ENCODE results near the gene KCTD11.

Gene KCTD11

GRCh38 chr17:7323731-7324437 is 28.1 kb upstream of the KCTD11 start:
- H3K4me1 ChIP-seq (ENCODE audit: control insufficient read depth, insufficient read depth, low read length) = peaks cover 13% of the 10 kb centered on the region
- no peak overlapping the region for H3K27ac ChIP-seq (ENCODE audit: low read length)
- no peaks in the 10 kb centered on the region for H3K9me3 ChIP-seq (ENCODE audit: control insufficient read depth in 2 of 2, low read length in 2 of 2)
- no peak overlapping the region for H3K9ac ChIP-seq (ENCODE audit: low read length in 2 of 2)
- H3K27me3 ChIP-seq (ENCODE audit: control insufficient read depth in 1 of 2, insufficient read depth in 2 of 2, low read length in 2 of 2) = no peaks in the 10 kb centered on the region
- peaks cover 51 to 53% of the 10 kb centered on the region in 2 donors for H3K36me3 ChIP-seq (ENCODE audit: control insufficient read depth in 2 of 2, insufficient read depth in 2 of 2, low read length in 2 of 2)
- H3K4me3 ChIP-seq (ENCODE audit: low read length in 2 of 2) = no peak overlapping the region

DNA sequence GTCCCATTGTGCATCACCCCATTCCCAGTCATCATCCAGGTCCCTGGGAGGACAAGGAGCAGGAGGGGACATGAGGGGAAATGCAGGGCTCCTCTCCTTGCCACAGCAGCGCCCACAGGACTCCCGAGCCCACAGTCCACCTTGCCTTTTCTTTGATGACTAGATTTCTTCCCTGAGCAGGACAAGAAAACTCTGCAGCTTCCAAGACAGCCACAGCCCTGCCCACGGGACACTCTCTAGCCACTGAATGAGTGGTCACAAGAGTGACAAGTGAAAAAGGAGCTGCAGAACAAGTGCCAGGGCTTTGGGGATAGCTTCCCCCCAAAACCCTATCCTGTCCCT is 27.6 kb upstream of the KCTD11 start:
- Histone ChIP-seq H3K27ac (ENCODE audit: low read length) (no peak overlapping the region), H3K27me3 (ENCODE audit: control insufficient read depth in 1 of 2, insufficient read depth in 2 of 2, low read length in 2 of 2) (no peaks in the 10 kb centered on the region), H3K4me1 (ENCODE audit: control insufficient read depth, insufficient read depth, low read length) (peaks cover 13% of the 10 kb centered on the region), H3K36me3 (ENCODE audit: control insufficient read depth in 2 of 2, insufficient read depth in 2 of 2, low read length in 2 of 2) (peaks cover 49 to 51% of the 10 kb centered on the region in 2 donors), H3K9me3 (ENCODE audit: control insufficient read depth in 2 of 2, low read length in 2 of 2) (no peaks in the 10 kb centered on the region), H3K4me3 (ENCODE audit: low read length in 2 of 2) (no peak overlapping the region), H3K9ac (ENCODE audit: low read length in 2 of 2) (no peak overlapping the region)

DNA sequence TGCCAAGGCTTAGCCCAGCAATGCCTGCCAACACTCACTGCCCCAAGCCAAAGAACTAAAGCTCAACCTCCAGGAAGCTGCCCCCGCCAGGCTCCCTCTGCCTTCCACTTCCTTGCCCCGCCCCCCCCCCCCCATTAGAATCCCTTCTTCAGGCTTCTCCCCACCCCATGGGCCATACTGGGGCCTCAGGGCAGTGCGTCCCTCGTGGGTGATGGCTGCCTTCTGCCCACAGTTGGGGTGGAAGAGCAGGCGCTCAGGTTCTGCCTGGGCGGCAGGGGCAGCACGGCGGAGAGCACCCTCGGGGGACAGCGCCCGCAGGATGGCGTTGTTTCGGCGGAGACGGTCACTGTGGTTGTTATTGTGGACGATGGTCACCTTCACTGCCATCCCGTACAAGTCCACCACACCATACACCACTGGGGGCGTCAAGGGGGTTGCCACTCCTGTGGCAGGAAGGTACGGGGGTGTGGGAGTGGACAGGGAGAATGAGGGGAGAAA is 26.9 kb upstream of the KCTD11 start:
- Histone ChIP-seq H3K4me1 (ENCODE audit: control insufficient read depth, insufficient read depth, low read length) (peaks cover 16% of the 10 kb centered on the region), H3K27ac (ENCODE audit: low read length) (no peak overlapping the region), H3K27me3 (ENCODE audit: control insufficient read depth in 1 of 2, insufficient read depth in 2 of 2, low read length in 2 of 2) (no peaks in the 10 kb centered on the region), H3K9ac (ENCODE audit: low read length in 2 of 2) (no peak overlapping the region), H3K36me3 (ENCODE audit: control insufficient read depth in 2 of 2, insufficient read depth in 2 of 2, low read length in 2 of 2) (peaks cover 49 to 51% of the 10 kb centered on the region in 2 donors), H3K4me3 (ENCODE audit: low read length in 2 of 2) (no peak overlapping the region), H3K9me3 (ENCODE audit: control insufficient read depth in 2 of 2, low read length in 2 of 2) (no peaks in the 10 kb centered on the region)

- H3K9ac ChIP-seq (ENCODE audit: low read length in 2 of 2) = no peak overlapping the region
- peaks cover 39 to 41% of the 10 kb centered on the region in 2 donors for H3K36me3 ChIP-seq (ENCODE audit: control insufficient read depth in 2 of 2, insufficient read depth in 2 of 2, low read length in 2 of 2)
- H3K27ac ChIP-seq (ENCODE audit: low read length) = no peak overlapping the region
- no peaks in the 10 kb centered on the region for H3K27me3 ChIP-seq (ENCODE audit: control insufficient read depth in 1 of 2, insufficient read depth in 2 of 2, low read length in 2 of 2)
- H3K4me1 ChIP-seq (ENCODE audit: control insufficient read depth, insufficient read depth, low read length) = peaks cover 23% of the 10 kb centered on the region
- H3K9me3 ChIP-seq (ENCODE audit: control insufficient read depth in 2 of 2, low read length in 2 of 2) = no peaks in the 10 kb centered on the region
- H3K4me3 ChIP-seq (ENCODE audit: low read length in 2 of 2) = no peak overlapping the region
Measured at GRCh38 chr17:7326186-7326585, 25.8 kb upstream of the KCTD11 start.

DNA sequence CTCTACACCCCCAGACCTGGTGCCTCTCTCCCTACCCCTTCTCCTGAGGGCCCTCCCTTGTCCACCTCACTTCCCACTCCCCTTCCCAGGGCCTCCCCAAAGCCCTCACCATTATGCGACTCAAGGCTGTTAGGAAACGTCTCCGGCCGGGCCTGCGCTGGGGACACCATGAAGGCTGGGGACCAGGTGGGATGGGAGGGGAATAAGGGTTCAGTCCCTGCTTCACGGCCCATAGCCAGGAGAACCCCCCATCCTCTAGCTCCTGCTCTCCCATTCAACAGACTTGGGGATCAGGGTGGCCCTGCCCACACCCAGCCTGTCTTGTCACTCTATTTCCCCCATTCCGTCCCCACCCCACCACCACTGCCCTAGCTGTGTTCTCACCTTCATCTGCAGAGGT is 24.9 kb upstream of the KCTD11 start:
- H3K9me3 ChIP-seq (ENCODE audit: control insufficient read depth in 2 of 2, low read length in 2 of 2) = no peaks in the 10 kb centered on the region
- H3K9ac ChIP-seq (ENCODE audit: low read length in 2 of 2) = no peak overlapping the region
- no peak overlapping the region for H3K27ac ChIP-seq (ENCODE audit: low read length)
- no peak overlapping the region for H3K4me3 ChIP-seq (ENCODE audit: low read length in 2 of 2)
- H3K36me3 ChIP-seq (ENCODE audit: control insufficient read depth in 2 of 2, insufficient read depth in 2 of 2, low read length in 2 of 2) = peaks cover 30 to 32% of the 10 kb centered on the region in 2 donors
- peaks cover 23% of the 10 kb centered on the region for H3K4me1 ChIP-seq (ENCODE audit: control insufficient read depth, insufficient read depth, low read length)
- H3K27me3 ChIP-seq (ENCODE audit: control insufficient read depth in 1 of 2, insufficient read depth in 2 of 2, low read length in 2 of 2) = no peaks in the 10 kb centered on the region

DNA sequence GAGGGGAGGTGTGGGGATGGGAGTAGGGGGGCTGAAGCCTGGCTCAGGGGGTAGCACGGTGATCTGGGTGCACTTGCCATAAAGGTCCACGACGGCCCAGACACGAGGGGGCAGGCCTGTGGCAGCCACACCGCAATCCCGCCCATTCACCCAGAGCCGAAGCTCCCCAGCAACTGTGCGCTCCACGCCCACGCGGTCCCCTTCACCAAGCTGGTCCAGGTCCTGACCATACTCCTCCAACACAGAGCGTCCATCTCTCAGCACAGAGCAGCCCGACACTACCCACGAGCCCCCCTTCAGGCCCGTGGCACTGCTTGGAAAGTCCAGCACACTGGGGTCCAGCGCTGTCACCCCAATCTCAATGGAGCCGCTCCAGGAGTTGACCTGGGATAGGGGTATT is 24.5 kb upstream of the KCTD11 start:
- Histone ChIP-seq H3K27ac (ENCODE audit: low read length) (no peak overlapping the region), H3K4me1 (ENCODE audit: control insufficient read depth, insufficient read depth, low read length) (peaks cover 23% of the 10 kb centered on the region), H3K9ac (ENCODE audit: low read length in 2 of 2) (peak overlapping the region in 1 of 2 donors; percentile 86), H3K27me3 (ENCODE audit: control insufficient read depth in 1 of 2, insufficient read depth in 2 of 2, low read length in 2 of 2) (no peaks in the 10 kb centered on the region), H3K9me3 (ENCODE audit: control insufficient read depth in 2 of 2, low read length in 2 of 2) (no peaks in the 10 kb centered on the region), H3K36me3 (ENCODE audit: control insufficient read depth in 2 of 2, insufficient read depth in 2 of 2, low read length in 2 of 2) (peaks cover 28% of the 10 kb centered on the region in 2 donors), H3K4me3 (ENCODE audit: low read length in 2 of 2) (no peak overlapping the region)

DNA sequence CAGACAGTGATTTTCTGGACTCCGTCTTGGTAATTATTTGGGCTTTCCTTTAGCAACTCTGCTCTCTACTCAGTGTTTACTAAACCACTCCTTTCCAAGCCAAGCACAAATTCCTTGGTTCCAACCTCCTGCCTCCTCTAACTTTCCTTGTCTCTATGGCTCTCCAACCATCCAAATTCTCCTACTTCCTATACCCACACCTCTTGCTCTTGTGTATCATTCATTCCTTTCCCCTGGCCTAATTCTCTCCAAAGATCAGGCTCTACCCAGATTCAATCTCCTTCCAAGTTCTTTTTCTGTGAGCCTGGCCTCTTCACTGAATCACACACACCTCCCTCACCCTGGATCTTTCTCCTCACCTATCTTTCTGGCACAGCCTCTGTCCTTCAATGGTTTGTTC is 24.0 kb upstream of the KCTD11 start:
- H3K36me3 ChIP-seq (ENCODE audit: control insufficient read depth in 2 of 2, insufficient read depth in 2 of 2, low read length in 2 of 2) = peaks cover 22 to 23% of the 10 kb centered on the region in 2 donors
- H3K4me3 ChIP-seq (ENCODE audit: low read length in 2 of 2) = no peak overlapping the region
- no peaks in the 10 kb centered on the region for H3K27me3 ChIP-seq (ENCODE audit: control insufficient read depth in 1 of 2, insufficient read depth in 2 of 2, low read length in 2 of 2)
- H3K9me3 ChIP-seq (ENCODE audit: control insufficient read depth in 2 of 2, low read length in 2 of 2) = no peaks in the 10 kb centered on the region
- H3K27ac ChIP-seq (ENCODE audit: low read length) = peak overlapping the region; percentile 85
- peak overlapping the region in 1 of 2 donors; percentile 86 for H3K9ac ChIP-seq (ENCODE audit: low read length in 2 of 2)
- H3K4me1 ChIP-seq (ENCODE audit: control insufficient read depth, insufficient read depth, low read length) = peaks cover 23% of the 10 kb centered on the region

- Histone ChIP-seq H3K36me3 (ENCODE audit: control insufficient read depth in 2 of 2, insufficient read depth in 2 of 2, low read length in 2 of 2) (peaks cover 13 to 17% of the 10 kb centered on the region in 2 donors), H3K4me1 (ENCODE audit: control insufficient read depth, insufficient read depth, low read length) (peaks cover 23% of the 10 kb centered on the region), H3K27me3 (ENCODE audit: control insufficient read depth in 1 of 2, insufficient read depth in 2 of 2, low read length in 2 of 2) (no peaks in the 10 kb centered on the region)
Measured at GRCh38 chr17:7328840-7329373, 23.1 kb upstream of the KCTD11 start, which contains the start of gene NEURL4. Gene NEURL4, minus strand, starts transcription at chr17:7329335. Its CDS starts 23 bp downstream, at chr17:7329312.

DNA sequence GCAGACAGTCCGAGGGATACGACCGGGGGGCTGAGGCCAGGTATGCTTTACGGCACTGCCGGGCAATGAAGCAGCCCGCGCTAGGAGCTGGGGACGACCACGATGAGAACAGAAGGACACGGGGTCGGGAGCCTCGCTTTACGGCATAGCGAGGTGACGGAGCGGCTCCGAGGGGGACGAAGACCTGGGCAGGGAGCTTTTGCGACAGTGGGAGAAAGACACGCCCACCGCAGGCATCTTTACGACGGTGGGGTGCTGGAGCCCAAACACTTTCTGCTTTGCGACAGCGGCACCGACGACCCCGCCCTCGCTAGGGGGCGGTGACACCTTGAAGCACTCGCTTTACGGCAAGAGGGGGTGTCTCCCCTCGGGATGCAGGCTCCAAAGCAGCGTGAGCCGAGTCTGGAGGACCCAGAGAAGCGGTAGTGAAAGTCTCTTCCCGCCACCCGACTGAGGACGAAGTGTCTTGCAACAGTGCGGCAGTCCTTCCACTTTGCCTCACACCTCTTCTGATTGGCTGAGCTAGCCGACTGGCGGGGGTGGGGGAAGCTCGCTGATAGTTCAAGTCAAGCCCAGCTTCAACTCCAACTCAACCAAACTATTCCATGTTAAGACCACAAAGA is 22.5 kb upstream of the KCTD11 start:
- Histone ChIP-seq H3K4me3 (ENCODE audit: low read length in 2 of 2) (peak overlapping the region; percentile 96 to 100), H3K9ac (ENCODE audit: low read length in 2 of 2) (peak overlapping the region; percentile 82 to 86), H3K27ac (ENCODE audit: low read length) (peak overlapping the region; percentile 85), H3K4me1 (ENCODE audit: control insufficient read depth, insufficient read depth, low read length) (peaks cover 23% of the 10 kb centered on the region), H3K9me3 (ENCODE audit: control insufficient read depth in 2 of 2, low read length in 2 of 2) (no peaks in the 10 kb centered on the region), H3K27me3 (ENCODE audit: control insufficient read depth in 1 of 2, insufficient read depth in 2 of 2, low read length in 2 of 2) (no peaks in the 10 kb centered on the region), H3K36me3 (ENCODE audit: control insufficient read depth in 2 of 2, insufficient read depth in 2 of 2, low read length in 2 of 2) (peaks cover 8 to 13% of the 10 kb centered on the region in 2 donors)

More at GRCh38 chr17:7328840-7329373, 23.1 kb upstream of the KCTD11 start, which contains the start of gene NEURL4:
- Histone ChIP-seq H3K9me3 (ENCODE audit: control insufficient read depth in 2 of 2, low read length in 2 of 2) (no peaks in the 10 kb centered on the region), H3K9ac (ENCODE audit: low read length in 2 of 2) (peak within 1 kb of the TSS; percentile 86 to 87), H3K4me3 (ENCODE audit: low read length in 2 of 2) (peak within 1 kb of the TSS; percentile 96 to 100), H3K27ac (ENCODE audit: low read length) (peak within 1 kb of the TSS; percentile 85)

GRCh38 chr17:7329997-7330637 is 21.8 kb upstream of the KCTD11 start:
- H3K9ac ChIP-seq (ENCODE audit: low read length in 2 of 2) = peak overlapping the region; percentile 82 to 86
- H3K27me3 ChIP-seq (ENCODE audit: control insufficient read depth in 1 of 2, insufficient read depth in 2 of 2, low read length in 2 of 2) = peaks cover 3 to 4% of the 10 kb centered on the region in 2 donors
- no peaks in the 10 kb centered on the region for H3K9me3 ChIP-seq (ENCODE audit: control insufficient read depth in 2 of 2, low read length in 2 of 2)
- H3K36me3 ChIP-seq (ENCODE audit: control insufficient read depth in 2 of 2, insufficient read depth in 2 of 2, low read length in 2 of 2) = peaks cover 4 to 8% of the 10 kb centered on the region in 2 donors
- peak overlapping the region; percentile 96 to 100 for H3K4me3 ChIP-seq (ENCODE audit: low read length in 2 of 2)
- peaks cover 23% of the 10 kb centered on the region for H3K4me1 ChIP-seq (ENCODE audit: control insufficient read depth, insufficient read depth, low read length)
- peak overlapping the region; percentile 85 for H3K27ac ChIP-seq (ENCODE audit: low read length)

Measured in stomach smooth muscle (tissue), 2 donors.